K562 (cell line): ENCODE results near the gene TAF5L. TPM values are rescaled to one million over a fixed set of nuclear protein-coding genes. Genes with fewer than 3 reads are reported as not detected.
A peak's percentile ranks its signal among the peaks of the same experiment; 100 is the strongest.

Source experiments
- ATAC-seq: fragments of 200-7000 bp; cut with Tn5 transposase; 3 replicates; pipeline ENCODE4 v1.9.1; 2020; ENCODE audit warnings: moderate library complexity
- BruUV-seq: library from RNA; stranded (reverse); fragments of 400-500 nt; replicated peaks from 2 replicates; lab custom pipeline; 2021; lab: Mats Ljungman, UMichigan
- CTCF ChIA-PET: fragments of 300-600 bp; formaldehyde crosslinking; extraction: SDS; loops from one replicate; lab custom pipeline; 2021; ENCODE audit warnings: low intra/inter-chr PET ratio; lab: Yijun Ruan, JAX
- POLR2A ChIA-PET: fragments of 300-600, 350-650 bp; sonication (Branson Sonifier 250); formaldehyde crosslinking; extraction: SDS; loops from one replicate; lab custom pipeline; 2021; ENCODE audit warnings: antibody characterized with exemption, inconsistent platforms; lab: Yijun Ruan, JAX
- DNase-seq, 4 experiments: peaks; one replicate each; pipeline versions ENCODE4 v3.0.0 to v3.0.0-alpha.2; 2011 to 2018; ENCODE audit warnings: low spot score in 3 of 4, mixed read lengths in 3 of 4; ENCODE audit errors: extremely low read depth in 1 of 4
- FAIRE-seq: peaks from 2 replicates; lab custom pipeline; 2011; peaks lifted over from hg19 to GRCh38; lab: Jason Lieb, UNC
- H2AFZ ChIP-seq: 2 replicates; pipeline ENCODE4 v1.6.0; 2011; ENCODE audit warnings: low read depth, low read length, control low read depth, inconsistent platforms
- H3K27ac ChIP-seq: fragments of 200-600 bp; 3 replicates; pipeline ENCODE4 v1.8.0; 2011; ENCODE audit warnings: low read depth, mild to moderate bottlenecking, control low read depth, inconsistent platforms, low read length, moderate library complexity, mixed read lengths; ENCODE audit errors: extremely low read depth
- H3K27me3 ChIP-seq, 2 experiments: fragments of 300-600 bp in 1 of 2; 2 replicates in 1 of 2; 3 replicates in 1 of 2; pipeline versions ENCODE4 v1.6.0 to v1.8.0; 2011; ENCODE audit warnings: inconsistent platforms in 2 of 2, low read length in 2 of 2, mild to moderate bottlenecking in 1 of 2, mixed read lengths in 1 of 2, moderate library complexity in 1 of 2; ENCODE audit not compliant: control insufficient read depth in 2 of 2, insufficient read depth in 2 of 2
- H3K36me3 ChIP-seq: fragments of 300-600 bp; 3 replicates; pipeline ENCODE4 v1.8.0; 2011; ENCODE audit warnings: mild to moderate bottlenecking, low read length, inconsistent platforms; ENCODE audit not compliant: control insufficient read depth, insufficient read depth
- H3K4me1 ChIP-seq, 2 experiments: fragments of 200-600 bp in 1 of 2; replicated peaks in 1 of 2; 2 replicates in 1 of 2; 3 replicates in 1 of 2; pipeline versions ENCODE4 v1.5.1 to v1.8.0; 2011; ENCODE audit warnings: inconsistent platforms in 2 of 2, low read length in 2 of 2, mild to moderate bottlenecking in 1 of 2, mixed read lengths in 1 of 2, moderate library complexity in 1 of 2; ENCODE audit not compliant: control insufficient read depth in 2 of 2, insufficient read depth in 2 of 2
- H3K4me2 ChIP-seq: 2 replicates; pipeline ENCODE4 v1.6.1; 2011; ENCODE audit warnings: low read length, control low read depth, inconsistent platforms, mixed read lengths; ENCODE audit not compliant: insufficient read depth
- H3K4me3 ChIP-seq: fragments of 200-600 bp; sonication (generic), shearing (Covaris generic); 2 replicates; pipeline ENCODE4 v1.5.1; 2016; ENCODE audit warnings: control low read depth, inconsistent platforms
- H3K79me2 ChIP-seq: fragments of 200-600 bp; 3 replicates; pipeline ENCODE4 v1.8.0; 2011; ENCODE audit warnings: low read length, inconsistent platforms; ENCODE audit not compliant: control insufficient read depth, insufficient read depth
- H3K9ac ChIP-seq, 2 experiments: 2 replicates each; pipeline versions ENCODE4 v1.6.0 to v1.6.1; 2011; ENCODE audit warnings: low read depth in 2 of 2, low read length in 2 of 2, control low read depth in 1 of 2, inconsistent platforms in 1 of 2, mild to moderate bottlenecking in 1 of 2, mixed read lengths in 1 of 2; ENCODE audit not compliant: insufficient read depth in 1 of 2
- H3K9me1 ChIP-seq: one replicate; pipeline ENCODE4 v1.6.0; 2011; ENCODE audit warnings: inconsistent platforms, mild to moderate bottlenecking, low read length, moderate library complexity; ENCODE audit not compliant: control insufficient read depth, insufficient read depth
- H3K9me3 ChIP-seq: replicated peaks from 2 replicates; pipeline ENCODE4 v1.5.1; 2011; ENCODE audit warnings: low read depth, low read length, inconsistent platforms; ENCODE audit not compliant: control insufficient read depth, insufficient read depth
- H4K20me1 ChIP-seq: replicated peaks from 2 replicates; pipeline ENCODE4 v1.6.1; 2011; ENCODE audit warnings: low read length, inconsistent platforms, mixed read lengths; ENCODE audit not compliant: control insufficient read depth, insufficient read depth
- DACH1 ChIP-seq: fragments of 450-650 bp; IDR thresholded peaks from 2 replicates; pipeline ENCODE4 v1.6.1; 2018; ENCODE audit not compliant: partially characterized antibody
- NFATC3 ChIP-seq: fragments of 450-650 bp; IDR thresholded peaks from 2 replicates; pipeline ENCODE4 v1.6.1; 2017; ENCODE audit warnings: mild to moderate bottlenecking
- WGBS: fragments of 100-300 bp; shearing (Covaris generic); methylation state at CpG from one replicate; pipeline ENCODE4 v1.1.6; 2016; ENCODE audit warnings: low coverage, mixed read lengths; ENCODE audit not compliant: insufficient coverage; ENCODE audit errors: missing lambda C conversion rate; 5-methylcytosine and 5-hydroxymethylcytosine counted together
- in situ Hi-C: fragments of 300-500 bp; cut with MboI; formaldehyde crosslinking; loops from 4 replicates; pipeline ENCODE4 v1.15.0; 2018; ENCODE audit warnings: inconsistent platforms, mixed read lengths
- intact Hi-C: fragments of 100-400 bp; cut with micrococcal nuclease; formaldehyde crosslinking; loops from 2 replicates; pipeline ENCODE4 v1.14.2; 2022
- polyA plus RNA-seq, 8 experiments: library from polyadenylated mRNA; depleted of rRNA in 4 of 8; stranded (reverse) in 5 of 8; unstranded in 3 of 8; fragments of >200 nt; fragmentation: Nextera tagmentation in 2 of 8; fragmentation: Illumina TruSeq in 1 of 8; extraction: Ambion mirVana in 2 of 8; extraction: Trizol in 1 of 8; gene quantifications; 2 replicates each; pipeline versions ENCODE4 v1.2.1 to v1.2.3, GENCODE V29; 2011 to 2014; ENCODE audit warnings: inconsistent platforms in 1 of 8, missing spikeins in 1 of 8
- total RNA-seq, 7 experiments: library from RNA; depleted of rRNA in 6 of 7; stranded (reverse); fragments of >200 nt in 6 of 7; fragmentation: Illumina TruSeq in 2 of 7; extraction: Trizol in 2 of 7; gene quantifications; 2 replicates each; pipeline versions ENCODE4 v1.2.1 to v1.2.3, GENCODE V29; 2011 to 2021; ENCODE audit warnings: low replicate concordance in 1 of 7
- TF ChIP-seq, protein P1 (sequence below): IDR thresholded peaks from 3 replicates; pipeline ENCODE4 v1.6.1; 2011; ENCODE audit warnings: borderline replicate concordance, mild to moderate bottlenecking, moderate library complexity; ENCODE audit not compliant: insufficient read length; ENCODE audit errors: extremely low read depth

TAF5L gene
- total and polyA plus RNA-seq, 9 of the 15 experiments (the other 6 are each of a cell fraction or from before 2014, with no cell fraction given) = 2.2 to 34.2 (median 23.3) TPM

- ChIA-PET POLR2A (interaction anchor here (0.6 kb wide), 1 partner anchor 627 kb away, joined by 3 read pairs; no protein-coding TSS in a partner anchor), CTCF (no interaction called here)
- H3K27me3 ChIP-seq = no peaks in the 10 kb centered on the region
- intact Hi-C loops = loop anchor here (5.0 kb wide), 1 partner anchor 49 kb away; no protein-coding TSS in a partner anchor
- no peak for FAIRE-seq
- peaks cover 3% of the 10 kb centered on the region for H3K9me1 ChIP-seq
- ATAC-seq = no peak
- H4K20me1 ChIP-seq = peaks cover 31% of the 10 kb centered on the region
- no peak overlapping the region for H3K27ac ChIP-seq
- H3K4me1 ChIP-seq = peaks cover 15 to 35% of the 10 kb centered on the region in 2 experiments; a peak in 4 of 5 replicates
- TF ChIP-seq, protein P1, sequence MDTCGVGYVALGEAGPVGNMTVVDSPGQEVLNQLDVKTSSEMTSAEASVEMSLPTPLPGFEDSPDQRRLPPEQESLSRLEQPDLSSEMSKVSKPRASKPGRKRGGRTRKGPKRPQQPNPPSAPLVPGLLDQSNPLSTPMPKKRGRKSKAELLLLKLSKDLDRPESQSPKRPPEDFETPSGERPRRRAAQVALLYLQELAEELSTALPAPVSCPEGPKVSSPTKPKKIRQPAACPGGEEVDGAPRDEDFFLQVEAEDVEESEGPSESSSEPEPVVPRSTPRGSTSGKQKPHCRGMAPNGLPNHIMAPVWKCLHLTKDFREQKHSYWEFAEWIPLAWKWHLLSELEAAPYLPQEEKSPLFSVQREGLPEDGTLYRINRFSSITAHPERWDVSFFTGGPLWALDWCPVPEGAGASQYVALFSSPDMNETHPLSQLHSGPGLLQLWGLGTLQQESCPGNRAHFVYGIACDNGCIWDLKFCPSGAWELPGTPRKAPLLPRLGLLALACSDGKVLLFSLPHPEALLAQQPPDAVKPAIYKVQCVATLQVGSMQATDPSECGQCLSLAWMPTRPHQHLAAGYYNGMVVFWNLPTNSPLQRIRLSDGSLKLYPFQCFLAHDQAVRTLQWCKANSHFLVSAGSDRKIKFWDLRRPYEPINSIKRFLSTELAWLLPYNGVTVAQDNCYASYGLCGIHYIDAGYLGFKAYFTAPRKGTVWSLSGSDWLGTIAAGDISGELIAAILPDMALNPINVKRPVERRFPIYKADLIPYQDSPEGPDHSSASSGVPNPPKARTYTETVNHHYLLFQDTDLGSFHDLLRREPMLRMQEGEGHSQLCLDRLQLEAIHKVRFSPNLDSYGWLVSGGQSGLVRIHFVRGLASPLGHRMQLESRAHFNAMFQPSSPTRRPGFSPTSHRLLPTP = no peak
- TF ChIP-seq NFATC3 (no peak), DACH1 (peak; percentile 82)
- TF ChIP-seq, all 486 proteins: peak for 1
- no peak overlapping the region for H2AFZ ChIP-seq
- no TSS peak for BruUV-seq
- no peak for DNase-seq
- WGBS = 57% methylated on average over 2 of the region's 2 CpGs
- H3K36me3 ChIP-seq = peaks cover 4% of the 10 kb centered on the region; the same call in 2 of the 3 replicates
- no peaks in the 10 kb centered on the region for H3K9me3 ChIP-seq
- in situ Hi-C loops = no loop called here
- H3K79me2 ChIP-seq = peaks cover 89% of the 10 kb centered on the region
- no peak overlapping the region for H3K9ac ChIP-seq
- no peak overlapping the region for H3K4me3 ChIP-seq
- no peak overlapping the region for H3K4me2 ChIP-seq
Observed at GRCh38 chr1:229621663-229622062, 4.3 kb downstream of the TAF5L start.
